Fibroblast of gingiva (primary cell): Measurements from ENCODE around the gene MEST.
"Not testable (repeated sequence)": the region's sequence is repeated elsewhere in the genome, so short reads cannot be mapped to it uniquely, and the experiment has no call there.

Experiments used
- DNase-seq: peaks from one replicate; pipeline ENCODE4 v3.0.0-alpha.2; 2011; ENCODE audit warnings: low read depth

The MEST gene

DNA sequence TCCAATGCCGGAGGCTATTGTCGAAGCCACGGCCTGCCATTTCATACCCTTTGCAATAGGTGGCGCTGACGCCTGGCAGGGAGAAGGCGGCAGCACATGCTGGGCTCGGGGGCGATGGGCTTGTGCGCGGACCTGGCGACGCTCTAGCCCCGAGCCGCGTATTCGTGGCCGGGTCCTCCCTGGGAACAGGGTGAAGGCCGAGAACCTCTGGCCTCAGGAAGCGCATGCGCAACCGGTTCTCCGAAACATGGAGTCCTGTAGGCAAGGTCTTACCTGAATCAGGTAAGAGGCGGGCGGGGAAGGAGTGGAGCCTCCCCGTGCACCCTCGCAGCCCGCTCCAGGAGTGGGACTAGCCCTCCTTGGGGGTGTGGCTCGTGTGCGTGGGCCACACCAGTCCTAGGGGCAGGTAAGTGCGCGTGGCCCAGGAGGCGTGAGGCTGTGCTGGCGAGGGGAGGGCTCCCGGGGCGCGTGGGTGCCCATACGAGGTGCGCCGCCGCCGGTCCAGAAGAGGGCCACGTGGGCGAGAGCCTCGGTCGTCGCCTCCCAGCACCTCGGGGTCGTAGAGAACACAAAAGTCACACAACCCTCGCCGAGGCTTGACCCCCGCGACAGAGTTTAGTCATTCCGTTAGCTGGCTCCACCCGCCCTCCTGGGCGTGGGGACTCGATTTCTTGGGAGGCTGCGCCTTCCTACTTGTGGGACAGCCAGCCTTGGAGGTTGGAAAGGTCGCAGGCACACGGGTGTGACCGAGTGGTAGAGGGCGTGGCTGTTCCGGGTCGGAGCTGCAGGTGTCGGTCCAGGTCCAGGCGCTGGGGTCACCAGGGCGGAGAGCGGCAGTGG is 5.6 kb upstream of the MEST start:
- no peak for DNase-seq

- no peak for DNase-seq
Observed at GRCh38 chr7:130486954-130487436, 4.9 kb upstream of the MEST start.

GRCh38 chr7:130488392-130489139 is 3.3 kb upstream of the MEST start:
- DNase-seq, result no peak

- no peak for DNase-seq
Observed at GRCh38 chr7:130489140-130489983, 2.5 kb upstream of the MEST start.

- no peak for DNase-seq
Observed at GRCh38 chr7:130490311-130490791, 1.5 kb upstream of the MEST start.

GRCh38 chr7:130490888-130491804 is 739 bp upstream of the MEST start:
- DNase-seq, result no peak

DNA sequence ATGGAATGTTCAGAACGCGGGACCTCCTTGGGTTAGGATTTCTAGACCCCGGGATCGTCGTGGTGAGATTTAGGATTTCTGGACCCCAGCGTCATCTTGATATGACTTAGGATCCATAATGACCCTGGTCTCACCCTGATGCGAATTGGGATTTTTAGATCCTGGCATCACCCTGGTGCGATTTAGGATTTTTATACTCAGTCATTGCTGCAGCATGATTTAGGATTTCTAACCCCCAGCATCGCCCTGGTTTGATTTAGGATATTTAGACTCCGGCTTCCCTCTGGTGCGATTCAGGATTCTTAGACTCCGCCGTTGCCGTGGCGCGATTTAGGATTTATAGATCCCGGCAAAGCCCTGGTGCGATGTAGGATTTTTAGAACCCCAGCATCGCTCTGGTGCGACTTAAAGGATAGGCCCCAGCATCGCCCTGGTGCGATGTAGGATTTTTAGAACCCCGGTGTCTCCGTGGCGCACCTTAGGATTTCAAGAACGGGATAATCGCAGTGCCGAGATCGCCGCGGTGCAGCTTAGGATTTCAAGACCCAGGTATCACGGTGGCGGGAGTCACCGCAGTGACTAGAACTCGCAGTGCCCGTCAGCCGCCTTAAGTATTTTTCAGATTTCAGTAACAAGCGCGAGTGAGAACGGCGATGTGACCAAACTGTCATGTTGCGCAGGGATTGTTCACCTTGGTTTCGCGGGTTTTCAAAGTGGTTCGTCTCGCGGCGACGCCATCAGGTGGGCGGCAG is 814 bp downstream of the MEST start:
- DNase-seq, result no peak

- peak; percentile 12 for DNase-seq
Observed at GRCh38 chr7:130493275-130493873, 1.5 kb downstream of the MEST start.

DNA sequence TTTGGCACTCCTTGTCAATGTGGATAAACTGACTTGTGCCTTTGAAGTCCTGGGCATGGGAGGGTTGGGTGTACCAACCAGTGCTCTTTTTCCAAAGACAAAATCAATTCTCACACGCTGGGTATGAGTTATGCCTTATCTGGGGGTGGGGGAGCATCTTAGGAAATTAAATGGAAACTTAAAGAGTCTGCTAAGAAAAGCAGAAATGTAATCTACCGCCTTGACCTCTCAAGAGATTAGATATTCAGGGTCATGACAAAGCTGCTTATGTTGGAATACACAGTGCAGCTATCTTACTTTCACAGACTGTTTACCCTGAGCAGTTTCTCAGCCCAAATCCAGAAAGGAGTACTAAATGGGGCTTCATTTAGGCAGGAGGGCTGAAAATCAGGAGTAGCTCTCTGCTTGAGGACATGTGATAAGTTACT is 2.6 kb downstream of the MEST start:
- DNase-seq, result no peak

DNA sequence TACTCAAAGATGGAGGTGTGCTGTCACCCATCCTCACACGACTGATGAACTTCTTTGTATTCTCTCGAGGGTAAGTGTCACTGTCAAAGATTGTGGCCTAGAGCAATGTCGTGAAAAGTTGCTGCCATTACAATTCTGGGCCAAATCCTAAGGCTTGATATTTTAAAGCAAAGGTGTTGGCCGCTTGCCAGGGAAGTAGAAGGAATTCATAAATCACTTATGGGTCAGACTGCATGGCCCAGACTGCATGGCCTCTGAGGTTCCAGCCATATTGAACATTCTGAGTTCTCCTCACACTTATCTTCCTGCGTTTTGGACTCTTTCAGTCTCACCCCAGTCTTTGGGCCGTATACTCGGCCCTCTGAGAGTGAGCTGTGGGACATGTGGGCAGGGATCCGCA is 8.6 kb downstream of the MEST start:
- DNase-seq, result no peak

DNA sequence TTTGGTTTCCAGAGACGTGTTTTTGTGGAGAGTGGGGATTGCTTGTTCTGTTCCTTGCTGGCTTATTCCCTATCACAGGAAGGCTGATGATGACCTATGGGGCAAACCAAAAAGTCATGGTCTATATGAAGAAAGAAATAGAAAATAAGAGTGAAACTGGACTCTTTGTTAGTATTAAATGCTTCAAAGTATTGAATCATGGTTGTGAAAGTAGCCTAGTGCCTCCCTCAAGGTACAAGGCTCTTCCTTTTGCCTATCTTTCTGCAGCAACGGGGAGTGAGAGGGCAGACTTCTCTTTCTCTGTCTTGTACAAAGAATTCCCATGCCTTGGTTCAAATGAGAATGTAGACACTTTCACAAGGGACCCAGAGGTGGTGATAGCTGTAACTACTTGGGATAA is 9.0 kb downstream of the MEST start:
- DNase-seq, result no peak

DNA sequence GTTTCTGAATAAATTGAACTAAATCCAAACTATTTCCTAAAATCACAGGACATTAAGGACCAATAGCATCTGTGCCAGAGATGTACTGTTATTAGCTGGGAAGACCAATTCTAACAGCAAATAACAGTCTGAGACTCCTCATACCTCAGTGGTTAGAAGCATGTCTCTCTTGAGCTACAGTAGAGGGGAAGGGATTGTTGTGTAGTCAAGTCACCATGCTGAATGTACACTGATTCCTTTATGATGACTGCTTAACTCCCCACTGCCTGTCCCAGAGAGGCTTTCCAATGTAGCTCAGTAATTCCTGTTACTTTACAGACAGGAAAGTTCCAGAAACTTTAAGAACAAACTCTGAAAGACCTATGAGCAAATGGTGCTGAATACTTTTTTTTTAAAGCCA is 13.9 kb downstream of the MEST start:
- no peak for DNase-seq

DNA sequence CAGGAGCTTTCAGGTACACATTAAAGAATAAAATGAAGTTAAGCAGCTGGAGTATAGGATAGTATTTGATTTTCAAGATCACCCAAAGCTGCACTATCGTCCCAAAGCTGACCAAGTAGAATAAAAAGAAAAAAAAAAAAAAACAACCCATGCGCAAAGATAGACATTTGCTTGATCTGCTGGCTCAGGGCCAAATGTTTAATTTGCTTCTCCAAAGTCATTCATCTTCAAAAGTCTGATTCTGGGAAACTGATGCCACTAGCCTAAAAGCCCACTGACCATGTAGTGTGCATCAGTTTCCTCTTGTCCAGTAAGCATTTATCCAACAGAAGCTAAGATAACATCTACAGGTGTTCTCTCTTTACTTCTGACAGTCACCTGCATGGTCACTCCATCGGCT is 14.5 kb downstream of the MEST start:
- no peak for DNase-seq

DNA sequence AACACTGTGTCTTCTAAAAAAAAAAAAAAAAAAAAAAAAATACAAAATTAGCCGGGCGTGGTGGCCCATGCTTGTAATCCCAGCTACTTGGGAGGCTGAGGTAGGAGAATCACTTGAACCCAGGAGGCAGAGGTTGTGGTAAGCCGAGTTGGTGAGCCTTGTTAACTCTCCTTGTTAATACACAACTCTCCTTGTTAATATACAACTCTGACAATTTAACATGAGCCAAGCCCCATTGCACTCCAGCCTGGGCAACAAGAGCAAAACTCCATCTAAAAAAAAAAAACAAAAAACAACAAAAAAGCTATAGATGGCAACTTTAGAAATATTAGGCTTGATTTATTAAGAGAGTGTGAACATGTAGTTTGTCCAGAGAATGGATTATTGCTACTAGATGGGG is 20.2 kb downstream of the MEST start:
- not testable (repeated sequence) for DNase-seq

DNA sequence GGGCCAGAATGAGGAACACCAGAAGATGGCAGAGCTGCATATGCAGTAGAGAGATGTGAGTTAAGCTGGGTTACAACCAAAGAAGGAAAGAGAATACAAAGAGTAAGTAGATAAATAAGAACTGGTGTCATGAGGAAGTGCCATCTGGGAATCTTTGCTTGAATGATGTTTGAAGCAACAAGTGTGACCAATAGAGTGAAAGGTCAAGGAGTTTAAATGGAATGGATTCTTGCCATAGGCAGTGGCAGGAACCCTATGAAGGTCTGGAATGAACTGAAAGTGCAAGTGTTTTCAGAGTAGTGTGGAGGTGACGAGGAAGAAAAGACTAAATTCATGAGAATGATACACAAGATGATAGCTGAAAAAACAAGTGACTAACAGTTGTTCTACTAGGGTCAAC is 21.6 kb downstream of the MEST start:
- DNase-seq, result no peak

DNA sequence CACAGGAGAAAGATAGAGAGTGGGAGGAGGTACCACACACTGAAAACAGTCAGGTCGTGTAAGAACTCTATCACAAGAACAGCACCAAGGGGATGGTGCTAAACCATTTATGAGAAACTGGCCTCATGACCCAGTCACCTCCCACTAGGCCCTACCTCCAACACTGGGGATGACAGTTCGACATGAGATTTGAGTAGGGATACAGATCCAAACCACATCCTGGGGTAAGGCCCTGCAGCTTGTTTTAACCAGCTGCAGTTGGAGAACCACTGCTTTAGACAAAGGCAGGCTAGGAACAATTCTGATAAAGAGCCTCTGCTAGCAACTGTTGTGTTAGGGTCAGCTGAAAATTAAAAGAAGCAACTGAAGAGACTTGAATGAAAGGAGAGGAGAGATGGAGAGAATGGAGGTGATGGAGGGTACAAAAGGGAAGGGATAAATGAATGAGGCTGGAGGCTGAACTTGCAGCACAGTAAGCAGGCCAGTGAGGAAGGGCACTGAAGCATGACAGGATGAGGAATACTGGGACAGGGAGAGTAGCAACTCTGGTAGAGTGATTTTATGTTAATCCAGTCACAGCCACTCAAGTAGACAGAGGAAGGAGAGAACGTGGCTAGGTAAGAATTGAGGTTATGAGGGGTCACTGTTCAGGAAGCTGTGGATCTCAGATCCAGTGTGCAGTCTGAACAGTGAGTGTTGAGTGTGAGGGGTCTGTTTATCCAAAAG is 23.6 kb downstream of the MEST start:
- DNase-seq, result no peak

DNA sequence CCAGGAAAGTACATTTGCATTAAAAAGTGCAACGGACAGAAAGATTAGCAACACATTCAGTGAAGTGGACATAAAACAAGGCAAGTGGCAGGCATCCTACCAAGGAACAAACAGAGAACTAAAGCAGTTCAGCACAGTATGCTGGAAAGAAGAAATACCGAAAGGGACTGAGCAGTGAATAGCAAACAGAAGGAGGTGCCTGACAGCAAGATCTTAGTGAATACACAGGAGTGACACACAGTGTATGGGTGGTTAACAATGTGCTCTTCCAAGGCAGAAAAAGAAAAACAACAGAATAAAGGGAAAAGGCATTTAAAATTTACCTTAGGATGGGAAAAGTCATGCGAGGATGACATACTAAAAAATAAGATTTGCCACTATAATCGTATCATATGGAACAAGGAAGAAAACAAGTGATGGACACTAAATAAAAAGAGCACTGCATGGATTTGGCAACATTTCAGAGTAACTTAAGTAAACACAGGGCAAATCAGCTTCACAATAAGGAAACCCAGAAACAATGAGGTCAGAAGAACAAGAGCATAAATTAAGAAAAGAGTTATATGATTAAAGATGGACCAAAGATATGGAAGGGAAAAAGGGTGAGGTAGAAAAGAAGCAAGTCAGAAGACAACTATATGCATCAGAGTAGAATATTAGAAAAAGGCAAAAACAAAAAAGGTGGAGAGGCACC is 29.5 kb downstream of the MEST start:
- no peak for DNase-seq

GRCh38 chr7:130523519-130524125 is 31.7 kb downstream of the MEST start:
- not testable (repeated sequence) for DNase-seq
